SU-DHL-6 (cell line): Measurements from ENCODE around the gene SDK1.

Experiments used
- H2AFZ ChIP-seq: fragments of 200-600 bp; sonication (generic); 2 replicates; pipeline ENCODE4 v1.6.1; 2014; ENCODE audit warnings: low read depth, mild to moderate bottlenecking, moderate library complexity, mixed read lengths, antibody characterized with exemption, low read length; ENCODE audit not compliant: severe bottlenecking
- H3F3A ChIP-seq: fragments of 200-600 bp; shearing (Covaris generic); 2 replicates; pipeline ENCODE4 v1.6.0; 2016; ENCODE audit warnings: antibody characterized with exemption, mild to moderate bottlenecking; ENCODE audit not compliant: insufficient read depth
- H3K27ac ChIP-seq: fragments of 200-600 bp; sonication (generic); 2 replicates; pipeline ENCODE4 v1.5.1; 2016; ENCODE audit warnings: low read depth, mild to moderate bottlenecking, low read length, moderate library complexity, mixed read lengths
- H3K27me3 ChIP-seq: fragments of 200-600 bp; sonication (generic), shearing (Covaris generic); 2 replicates; pipeline ENCODE4 v1.6.0; 2014; ENCODE audit warnings: mild to moderate bottlenecking, low read length
- H3K36me3 ChIP-seq: fragments of 200-600 bp; sonication (generic); 2 replicates; pipeline ENCODE4 v1.6.1; 2014; ENCODE audit warnings: mild to moderate bottlenecking, low read length, mixed read lengths
- H3K4me2 ChIP-seq: fragments of 300-600, 200-600 bp; shearing (Covaris generic), sonication (generic); 2 replicates; pipeline ENCODE4 v1.6.0; 2014; ENCODE audit warnings: low read length, low read depth, mild to moderate bottlenecking; ENCODE audit not compliant: poor library complexity, severe bottlenecking
- H3K4me3 ChIP-seq: fragments of 200-600 bp; sonication (generic); 2 replicates; pipeline ENCODE4 v1.5.1; 2014; ENCODE audit warnings: antibody characterized with exemption, low read length, mild to moderate bottlenecking, mixed read lengths; ENCODE audit not compliant: insufficient read depth, poor library complexity, severe bottlenecking
- H3K79me2 ChIP-seq: fragments of 200-600 bp; sonication (generic); 2 replicates; pipeline ENCODE4 v1.6.1; 2014; ENCODE audit warnings: mild to moderate bottlenecking, low read length, moderate library complexity; ENCODE audit not compliant: insufficient read depth
- H3K9ac ChIP-seq: fragments of 200-600 bp; sonication (generic); 2 replicates; pipeline ENCODE4 v1.7.0; 2014; ENCODE audit warnings: mild to moderate bottlenecking, low read length
- H3K9me2 ChIP-seq: fragments of 200-600 bp; sonication (generic); replicated peaks from 2 replicates; pipeline ENCODE4 v1.6.1; 2014; ENCODE audit warnings: low read length; ENCODE audit not compliant: insufficient read depth
- H3K9me3 ChIP-seq: fragments of 200-600 bp; sonication (generic); 2 replicates; pipeline ENCODE4 v1.6.1; 2014; ENCODE audit warnings: low read length, mixed read lengths; ENCODE audit not compliant: insufficient read depth
- H4K20me1 ChIP-seq: fragments of 200-600 bp; sonication (generic); 2 replicates; pipeline ENCODE4 v1.6.1; 2014; ENCODE audit warnings: low read depth, mild to moderate bottlenecking, antibody characterized with exemption, low read length, moderate library complexity, mixed read lengths
- CTCF ChIP-seq: fragments of 200-600 bp; sonication (generic); IDR thresholded peaks from one replicate; pipeline ENCODE4 v1.5.1; 2017; ENCODE audit warnings: antibody characterized with exemption, mild to moderate bottlenecking, low read length, moderate library complexity; ENCODE audit not compliant: insufficient read depth, poor library complexity, severe bottlenecking
- EZH2phosphoT487 ChIP-seq: fragments of 200-600 bp; sonication (generic), shearing (Covaris generic); conservative IDR thresholded peaks from 2 replicates; pipeline ENCODE4 v1.6.1; 2018; ENCODE audit warnings: mild to moderate bottlenecking, antibody characterized with exemption, low read length, moderate library complexity, mixed read lengths

Gene SDK1

DNA sequence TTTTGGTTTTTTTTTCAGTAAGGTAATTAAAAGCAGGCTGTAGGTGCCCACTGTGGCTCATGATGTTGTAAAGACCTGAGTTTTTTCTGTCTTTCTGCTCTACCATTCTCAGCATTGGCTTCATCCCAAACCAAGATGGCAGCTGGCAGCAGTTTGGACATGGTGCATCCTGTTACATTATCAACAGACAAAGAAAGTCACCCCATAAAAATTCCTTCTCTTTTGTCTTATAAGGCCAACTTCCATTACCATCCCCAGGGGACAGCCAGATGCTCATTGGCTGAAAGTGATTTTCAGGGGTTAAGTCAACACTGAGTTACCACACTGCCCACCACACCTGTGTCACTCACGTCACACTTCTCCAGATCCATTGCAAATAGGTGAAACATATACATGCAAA lies 558.4 kb downstream of the SDK1 start:
- H3F3A ChIP-seq: no peaks in the 10 kb centered on the region
- H4K20me1 ChIP-seq: no peaks in the 10 kb centered on the region
- no peaks in the 10 kb centered on the region for H3K79me2 ChIP-seq
- H3K36me3 ChIP-seq: no peaks in the 10 kb centered on the region
- no peaks in the 10 kb centered on the region for H3K27me3 ChIP-seq
- no peaks in the 10 kb centered on the region for H3K9me2 ChIP-seq
- no peak overlapping the region for H3K4me3 ChIP-seq
- H2AFZ ChIP-seq: no peak overlapping the region
- no peak overlapping the region for H3K9ac ChIP-seq
- no peak overlapping the region for H3K27ac ChIP-seq
- TF ChIP-seq CTCF (no peak), EZH2phosphoT487 (no peak)
- H3K4me2 ChIP-seq: no peak overlapping the region
- no peaks in the 10 kb centered on the region for H3K9me3 ChIP-seq

- Histone ChIP-seq H3K79me2 (no peaks in the 10 kb centered on the region), H3K4me3 (no peak overlapping the region), H3K9me2 (no peaks in the 10 kb centered on the region), H3K4me2 (no peak overlapping the region), H4K20me1 (no peaks in the 10 kb centered on the region), H2AFZ (no peak overlapping the region), H3K27me3 (no peaks in the 10 kb centered on the region), H3K9me3 (no peaks in the 10 kb centered on the region), H3K36me3 (no peaks in the 10 kb centered on the region), H3K9ac (no peak overlapping the region), H3K27ac (no peak overlapping the region), H3F3A (no peaks in the 10 kb centered on the region)
- TF ChIP-seq EZH2phosphoT487 (no peak), CTCF (no peak)
Observed at GRCh38 chr7:3860932-3861331, 559.9 kb downstream of the SDK1 start.

GRCh38 chr7:3861386-3861785 lies 560.3 kb downstream of the SDK1 start:
- TF ChIP-seq CTCF: no peak
- no peak for TF ChIP-seq EZH2phosphoT487
- Histone ChIP-seq H3K9ac (no peak overlapping the region), H3K27ac (no peak overlapping the region)

More at GRCh38 chr7:3861386-3861785, 560.3 kb downstream of the SDK1 start:
- Histone ChIP-seq H3K36me3 (no peaks in the 10 kb centered on the region), H3K79me2 (no peaks in the 10 kb centered on the region), H2AFZ (no peak overlapping the region), H3K4me2 (no peak overlapping the region), H3K27me3 (no peaks in the 10 kb centered on the region), H4K20me1 (no peaks in the 10 kb centered on the region), H3F3A (no peaks in the 10 kb centered on the region), H3K9me3 (no peaks in the 10 kb centered on the region), H3K4me3 (no peak overlapping the region), H3K9me2 (no peaks in the 10 kb centered on the region)
